Stimulated activated CD8-positive, alpha-beta memory T cell treated with anti-CD3 and anti-CD28 coated beads, Interleukin-7, amount 100 ng/mL, for 48 hours (primary cell): ENCODE results near the gene BCL7A.

Experiments used
- DNase-seq, 2 donors: peaks; one replicate each; pipeline ENCODE4 v3.0.0-alpha.2; 2020; ENCODE audit warnings: low read depth in 1 of 2; ENCODE audit errors: extremely low read depth in 1 of 2

Gene BCL7A

GRCh38 chr12:122073815-122074214 is 52.1 kb downstream of the BCL7A start:
- DNase-seq: no peak

- DNase-seq: no peak
Observed at GRCh38 chr12:122076743-122077495, 55.2 kb downstream of the BCL7A start.

- DNase-seq: peak; percentile 82 to 84
Observed at GRCh38 chr12:122078141-122079032, 56.7 kb downstream of the BCL7A start, which contains the start of gene MLXIP. Gene MLXIP (plus strand): TSS chr12:122078756. CDS start chr12:122078854, 98 bp downstream.

- DNase-seq: no peak
Observed at GRCh38 chr12:122079033-122079531, 57.4 kb downstream of the BCL7A start.

GRCh38 chr12:122079532-122080081 is 57.9 kb downstream of the BCL7A start:
- no peak for DNase-seq

- DNase-seq: no peak
Observed at GRCh38 chr12:122080149-122081082, 58.7 kb downstream of the BCL7A start.

- peak in 1 of 2 donors; percentile 32 for DNase-seq
Observed at GRCh38 chr12:122081083-122081696, 59.5 kb downstream of the BCL7A start.

- no peak for DNase-seq
Observed at GRCh38 chr12:122081697-122082221, 60.1 kb downstream of the BCL7A start.

- no peak for DNase-seq
Observed at GRCh38 chr12:122082621-122083356, 61.1 kb downstream of the BCL7A start.

GRCh38 chr12:122084857-122085405 is 63.2 kb downstream of the BCL7A start:
- no peak for DNase-seq

GRCh38 chr12:122085591-122085990 is 63.9 kb downstream of the BCL7A start:
- no peak for DNase-seq

GRCh38 chr12:122086116-122086515 is 64.4 kb downstream of the BCL7A start:
- no peak for DNase-seq

GRCh38 chr12:122086641-122087285 is 65.1 kb downstream of the BCL7A start:
- no peak for DNase-seq

- no peak for DNase-seq
Observed at GRCh38 chr12:122087431-122088178, 65.9 kb downstream of the BCL7A start.

GRCh38 chr12:122088179-122088810 is 66.6 kb downstream of the BCL7A start:
- no peak for DNase-seq

- DNase-seq: no peak
Observed at GRCh38 chr12:122089077-122089476, 67.4 kb downstream of the BCL7A start.
